NOMO-1 treated with DMSO at 0.1 percent for 48 hours (cell line): Measurements from ENCODE around the gene CD79B.
"Not testable (repeated sequence)": the region's sequence is repeated elsewhere in the genome, so short reads cannot be mapped to it uniquely, and the experiment has no call there.

ENCODE experiments used
- DNase-seq: peaks from one replicate; lab custom pipeline; 2025; ENCODE audit not compliant: unreplicated experiment; lab: John Stamatoyannopoulos, UW

The CD79B gene

DNA sequence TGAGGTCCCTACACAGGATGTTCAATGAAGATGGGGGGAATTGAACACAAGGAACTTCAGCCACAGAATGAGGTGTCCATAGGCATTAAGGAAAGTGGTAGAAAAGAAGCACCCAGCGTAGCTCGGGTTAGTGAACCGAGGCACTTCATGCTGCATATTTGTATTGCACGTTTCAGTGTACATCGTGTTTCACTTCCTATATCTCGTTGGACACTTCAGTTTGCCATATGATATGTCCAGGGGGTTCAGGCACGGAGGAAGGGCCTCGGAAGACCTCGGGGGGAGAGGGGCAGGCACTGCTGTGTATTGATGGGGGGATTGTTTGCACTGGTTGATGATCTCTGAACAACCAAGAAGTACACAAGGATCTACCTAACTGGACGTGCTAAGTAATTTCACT is 16.4 kb downstream of the CD79B start:
- DNase-seq = peak; percentile 43

DNA sequence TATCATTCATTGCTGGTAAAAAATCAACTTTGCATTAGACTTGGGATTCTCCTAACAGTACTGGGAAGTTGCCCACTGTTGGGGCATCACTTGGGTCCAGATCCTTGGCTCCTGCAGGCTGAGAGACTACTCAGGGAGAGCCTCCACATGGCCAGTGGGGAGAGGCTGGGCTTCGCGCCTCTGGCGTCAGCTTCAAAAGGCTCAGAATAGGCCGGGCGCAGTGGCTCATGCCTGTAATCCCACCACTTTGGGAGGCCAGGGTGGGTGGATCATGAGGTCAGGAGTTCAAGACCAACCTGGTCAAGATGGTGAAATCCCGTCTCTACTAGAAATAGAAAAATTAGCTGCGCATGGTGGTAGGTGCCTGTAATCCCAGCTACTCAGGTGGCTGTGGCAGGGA is 17.7 kb downstream of the CD79B start:
- DNase-seq = no peak

DNA sequence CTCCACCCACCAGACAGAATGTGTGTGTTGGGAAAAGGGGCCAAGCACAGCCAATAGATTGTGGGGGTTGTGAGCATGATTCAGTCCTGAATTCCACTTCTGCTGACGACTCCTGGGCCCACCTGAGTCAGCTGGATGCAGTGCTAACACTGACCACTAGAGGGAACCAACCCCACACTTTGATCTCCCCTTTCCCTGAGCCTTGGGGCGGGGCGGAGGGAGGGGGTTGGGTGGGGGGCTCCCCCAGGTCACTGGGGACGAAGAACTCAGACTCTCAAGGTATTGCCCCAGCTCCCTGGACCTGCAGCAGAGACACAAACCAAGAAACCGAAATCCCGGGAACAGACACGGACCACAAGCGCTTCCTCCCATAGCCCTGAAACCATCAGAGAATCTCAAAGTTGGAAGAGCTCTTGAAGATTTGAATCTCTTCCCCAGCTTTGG is 20.5 kb downstream of the CD79B start:
- peak; percentile 24 for DNase-seq

DNA sequence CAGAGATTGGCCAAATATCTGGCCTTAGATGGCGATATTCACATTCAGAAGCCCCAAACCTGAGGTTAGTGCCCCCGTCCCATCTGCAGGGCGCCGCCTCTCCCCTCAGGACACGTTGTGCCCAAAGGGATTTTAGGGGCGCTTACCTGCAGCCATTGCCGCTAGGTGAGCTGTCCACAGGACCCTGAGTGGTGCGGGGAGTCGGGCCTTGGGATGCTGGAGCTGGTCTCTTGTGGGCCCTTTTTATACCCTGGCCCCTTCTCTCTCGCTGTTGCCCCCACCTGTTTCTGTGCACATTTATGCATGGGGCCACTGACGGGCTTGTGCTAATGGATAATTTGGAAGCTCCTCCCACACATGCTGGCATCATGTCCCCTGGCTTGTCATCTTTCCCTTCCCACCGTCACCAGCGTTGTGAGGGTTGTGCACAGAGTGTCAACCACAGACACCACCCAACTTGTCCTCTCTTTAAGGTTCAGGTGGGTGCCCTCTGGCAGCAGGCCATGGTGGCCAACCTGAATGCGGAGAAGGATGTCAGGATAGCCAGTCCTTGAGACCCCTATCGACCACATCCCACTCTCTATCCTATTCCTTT is 21.0 kb downstream of the CD79B start, which contains the start of gene CSHL1:
CSHL1 (minus strand) TSS at position 218 of the 595 bp plus-strand sequence; CDS start at position 156, 62 bp downstream.
- no peak for DNase-seq

DNA sequence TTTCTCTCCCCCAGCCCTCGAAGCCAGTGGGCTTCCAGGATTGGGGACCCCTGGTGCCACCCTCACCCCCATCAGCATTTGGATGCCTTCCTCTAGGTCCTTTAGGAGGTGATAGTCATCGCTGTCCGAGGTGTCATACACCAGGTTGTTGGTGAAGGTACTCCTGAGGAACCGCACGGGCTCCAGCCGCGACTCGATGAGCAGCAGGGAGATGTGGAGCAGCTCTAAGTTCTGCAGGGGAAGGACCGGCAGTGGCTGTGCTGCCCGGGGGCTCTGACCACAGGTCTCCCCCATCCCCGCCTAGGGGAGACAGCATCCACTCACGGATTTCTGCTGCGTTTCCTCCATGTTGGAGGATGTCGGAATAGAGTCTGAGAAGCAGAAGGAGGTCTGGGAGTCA is 22.0 kb downstream of the CD79B start:
- DNase-seq = no peak

DNA sequence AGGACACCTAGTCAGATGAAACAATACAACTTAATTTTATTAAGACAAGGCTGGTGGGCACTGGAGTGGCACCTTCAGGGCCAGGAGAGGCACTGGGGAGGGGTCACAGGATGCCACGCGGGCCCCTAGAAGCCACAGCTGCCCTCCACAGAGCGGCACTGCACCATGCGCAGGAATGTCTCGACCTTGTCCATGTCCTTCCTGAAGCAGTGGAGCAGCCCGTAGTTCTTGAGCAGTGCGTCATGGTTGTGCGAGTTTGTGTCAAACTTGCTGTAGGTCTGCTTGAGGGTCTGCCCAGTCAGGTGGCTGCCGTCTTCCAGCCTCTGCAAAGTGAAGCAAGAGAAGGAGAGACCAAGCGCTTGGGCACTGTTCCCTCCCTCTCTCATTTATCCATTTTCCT is 22.5 kb downstream of the CD79B start:
- not testable (repeated sequence) for DNase-seq

DNA sequence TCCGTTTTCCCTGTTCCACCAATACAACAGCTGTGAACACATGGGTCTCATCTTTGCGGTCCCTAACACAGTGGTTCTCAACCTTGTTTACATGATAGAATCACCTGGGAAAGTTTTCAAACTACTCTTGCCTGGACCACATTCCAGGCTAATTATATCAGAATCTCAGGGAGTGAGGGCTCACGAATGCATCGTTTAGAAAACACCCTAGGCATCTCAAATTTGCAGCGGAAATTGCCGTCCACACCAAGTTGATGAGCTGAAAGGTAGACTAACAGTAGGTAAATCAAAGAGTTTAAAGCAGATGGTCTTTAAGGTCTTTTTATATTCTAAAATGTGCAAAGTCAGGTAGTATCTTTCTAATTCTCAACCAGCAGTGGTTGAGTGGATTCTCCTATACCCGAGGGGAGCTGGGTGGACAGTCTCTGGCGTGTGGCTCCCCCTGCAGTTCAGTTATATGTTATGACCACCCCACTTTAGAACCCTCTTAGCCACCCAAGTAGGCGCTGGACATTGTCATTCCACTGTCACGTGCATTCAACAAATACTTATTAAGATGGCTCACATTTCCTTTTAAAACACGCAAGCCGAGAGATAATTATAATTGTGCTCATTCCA is 24.9 kb downstream of the CD79B start:
- DNase-seq = not testable (repeated sequence)

DNA sequence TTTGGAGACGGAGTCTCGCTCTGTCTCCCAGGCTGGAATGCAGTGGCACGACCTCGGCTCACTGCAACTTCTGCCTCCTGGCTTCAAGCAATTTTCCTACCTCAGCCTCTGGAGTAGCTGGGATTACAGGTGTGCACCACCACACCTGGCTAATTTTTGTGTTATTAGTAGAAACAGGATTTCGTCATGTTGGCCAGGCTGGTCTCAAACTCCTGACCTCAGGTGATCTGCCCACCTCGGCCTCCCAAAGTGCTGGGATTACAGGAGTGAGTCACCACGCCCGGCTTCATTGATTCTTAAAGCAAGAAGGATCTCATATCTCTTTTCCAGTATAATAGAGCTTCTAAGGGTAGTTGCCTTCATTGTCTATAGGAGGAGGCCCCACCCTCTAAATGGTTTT is 27.3 kb downstream of the CD79B start:
- not testable (repeated sequence) for DNase-seq

DNA sequence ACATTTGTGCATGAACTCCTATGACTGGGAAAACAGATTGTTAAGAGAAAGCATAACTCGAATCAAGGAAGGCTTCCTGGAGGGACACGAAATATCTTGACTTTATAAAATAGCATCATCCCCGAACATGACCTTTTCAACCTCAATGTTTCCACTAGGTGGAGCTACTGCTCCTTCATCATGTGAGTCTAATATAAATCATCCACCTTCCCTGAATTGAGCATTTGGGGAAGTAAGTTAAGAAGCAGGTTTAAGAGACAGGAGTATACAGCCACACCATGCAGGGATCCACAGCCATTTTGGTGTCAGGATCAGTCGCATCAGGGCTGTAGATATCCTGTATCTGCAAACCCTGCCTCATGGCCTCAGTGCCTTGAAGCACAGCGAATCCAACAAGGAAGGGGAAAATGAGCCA is 28.3 kb downstream of the CD79B start:
- DNase-seq = not testable (repeated sequence)

DNA sequence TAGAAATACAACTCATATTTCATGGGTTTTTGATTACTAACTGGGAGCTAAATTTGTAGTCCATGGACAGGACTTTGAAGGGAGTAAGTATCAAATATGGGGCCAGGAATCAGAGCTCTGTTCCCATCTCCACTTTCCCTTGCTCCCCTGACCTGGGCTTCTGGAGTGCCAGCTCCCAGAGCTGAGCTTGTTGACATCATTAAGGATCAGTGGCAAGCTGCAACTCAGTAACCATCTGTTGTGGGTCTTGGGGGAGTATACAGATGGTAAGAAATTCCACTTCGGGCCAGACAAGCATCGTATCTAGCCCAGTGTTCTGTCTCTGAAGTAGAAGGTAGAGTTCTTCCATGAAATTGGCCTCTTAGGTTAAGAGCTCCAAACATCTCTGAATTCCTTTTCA is 30.2 kb downstream of the CD79B start:
- DNase-seq = not testable (repeated sequence)

DNA sequence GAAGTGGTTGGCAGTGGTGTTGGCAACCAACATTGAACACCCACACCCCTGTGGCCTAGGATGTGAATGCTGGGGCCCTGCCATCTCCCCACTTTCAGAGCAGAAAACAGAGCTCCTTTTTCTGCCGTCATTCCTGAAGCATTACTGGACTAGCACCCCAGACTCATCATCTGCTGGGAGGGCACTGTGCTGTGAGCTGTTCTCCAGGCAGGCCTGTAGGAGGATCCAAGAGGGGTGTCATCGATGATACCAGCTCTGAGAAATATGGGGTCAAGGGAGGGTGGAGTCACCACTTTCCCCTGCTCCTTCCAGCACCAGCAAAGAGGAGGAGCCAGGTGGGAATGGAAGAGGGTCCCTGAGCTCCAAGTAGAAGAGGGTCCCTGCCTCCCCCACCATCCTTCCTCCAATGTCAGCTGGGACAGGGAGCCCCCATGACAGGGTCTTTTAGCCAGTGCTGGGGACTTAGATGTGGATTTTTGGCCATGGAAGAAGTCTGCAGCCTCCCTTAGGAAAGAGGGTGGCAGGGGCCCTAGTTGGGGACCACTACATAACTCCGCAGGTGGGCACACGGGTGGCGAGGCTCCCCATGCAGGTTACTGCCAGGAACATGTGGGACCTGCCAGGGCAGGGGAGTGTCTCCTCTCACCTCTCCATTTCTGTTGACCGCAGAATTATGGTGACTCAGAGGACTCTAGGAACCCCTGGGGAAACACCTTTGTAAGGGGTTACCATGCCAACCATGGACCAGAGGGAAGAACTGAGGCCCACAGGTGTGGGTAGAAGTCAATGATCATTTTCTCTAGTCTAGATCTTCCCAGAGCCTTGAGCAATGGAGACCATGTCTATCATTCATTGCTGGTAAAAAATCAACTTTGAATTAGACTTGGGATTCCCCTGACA is 33.0 kb downstream of the CD79B start:
- DNase-seq = not testable (repeated sequence)

DNA sequence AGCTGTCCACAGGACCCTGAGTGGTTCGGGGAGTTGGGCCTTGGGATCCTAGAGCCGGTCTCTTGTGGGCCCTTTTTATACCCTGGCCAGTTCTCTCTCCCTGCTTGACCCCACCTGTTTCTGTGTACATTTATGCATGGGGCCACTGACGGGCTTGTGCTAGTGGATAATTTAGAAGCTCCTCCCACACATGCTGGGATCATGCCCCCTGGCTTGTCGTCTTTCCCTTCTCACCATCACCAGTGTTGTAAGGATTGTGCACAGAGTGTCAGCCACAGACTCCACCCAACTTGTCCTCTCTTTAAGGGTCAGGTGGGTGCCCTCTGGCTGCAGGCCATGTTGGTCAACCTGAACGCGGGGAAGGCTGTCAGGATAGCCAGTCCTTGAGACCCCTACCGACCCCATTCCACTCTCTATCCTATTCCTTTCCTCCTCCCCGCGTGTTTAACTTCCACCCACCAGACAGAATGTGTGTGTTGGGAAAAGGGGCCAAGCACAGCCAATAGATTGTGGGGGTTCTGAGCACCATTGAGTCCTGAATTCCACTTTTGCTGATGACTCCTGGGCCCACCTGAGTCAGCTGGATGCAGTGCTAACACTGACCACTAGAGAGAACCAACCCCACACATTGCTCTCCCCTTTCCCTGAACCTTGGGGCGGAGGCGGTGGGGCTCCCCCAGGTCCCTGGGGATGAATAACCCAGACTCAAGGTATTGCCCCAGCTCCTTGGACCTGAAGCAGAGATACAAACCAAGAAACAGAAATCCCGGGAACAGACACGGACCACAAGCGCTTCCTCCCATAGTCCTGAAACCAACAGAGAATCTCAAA is 35.4 kb downstream of the CD79B start, which contains the start of gene CSH1:
CSH1 (minus strand) TSS at position 51 of the 831 bp plus-strand sequence. CDS start 63 bp downstream, outside the sequence.
- DNase-seq = not testable (repeated sequence)

DNA sequence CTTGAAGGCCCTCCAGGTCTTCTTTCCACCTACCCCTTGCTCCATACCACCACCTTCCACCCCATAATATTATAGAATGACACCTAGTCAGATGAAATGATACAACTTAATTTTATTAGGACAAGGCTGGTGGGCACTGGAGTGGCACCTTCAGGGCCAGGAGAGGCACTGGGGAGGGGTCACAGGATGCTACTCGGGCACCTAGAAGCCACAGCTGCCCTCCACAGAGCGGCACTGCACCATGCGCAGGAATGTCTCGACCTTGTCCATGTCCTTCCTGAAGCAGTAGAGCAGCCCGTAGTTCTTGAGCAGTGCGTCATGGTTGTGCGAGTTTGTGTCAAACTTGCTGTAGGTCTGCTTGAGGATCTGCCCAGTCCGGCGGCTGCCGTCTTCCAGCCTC is 37.3 kb downstream of the CD79B start:
- DNase-seq = not testable (repeated sequence)

DNA sequence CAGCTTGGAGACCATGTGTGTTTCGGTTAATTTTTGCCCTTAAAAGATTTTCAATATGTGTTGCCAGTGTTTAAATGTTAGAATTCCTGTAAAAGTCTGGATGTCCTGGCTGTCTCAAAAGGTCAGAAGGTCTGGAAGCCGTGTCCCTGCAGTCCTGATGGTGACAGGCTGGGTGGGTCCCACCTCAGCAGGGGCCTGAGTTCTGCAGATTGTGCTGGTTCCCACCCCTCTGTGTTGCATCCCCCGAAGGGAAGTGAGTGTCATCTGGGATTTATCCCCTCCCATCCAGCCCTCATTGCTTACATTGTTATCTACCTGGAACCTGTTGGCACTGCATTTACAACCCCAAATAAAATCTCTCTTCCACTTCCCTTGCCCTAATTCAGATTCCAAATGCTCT is 38.1 kb downstream of the CD79B start:
- DNase-seq = not testable (repeated sequence)

DNA sequence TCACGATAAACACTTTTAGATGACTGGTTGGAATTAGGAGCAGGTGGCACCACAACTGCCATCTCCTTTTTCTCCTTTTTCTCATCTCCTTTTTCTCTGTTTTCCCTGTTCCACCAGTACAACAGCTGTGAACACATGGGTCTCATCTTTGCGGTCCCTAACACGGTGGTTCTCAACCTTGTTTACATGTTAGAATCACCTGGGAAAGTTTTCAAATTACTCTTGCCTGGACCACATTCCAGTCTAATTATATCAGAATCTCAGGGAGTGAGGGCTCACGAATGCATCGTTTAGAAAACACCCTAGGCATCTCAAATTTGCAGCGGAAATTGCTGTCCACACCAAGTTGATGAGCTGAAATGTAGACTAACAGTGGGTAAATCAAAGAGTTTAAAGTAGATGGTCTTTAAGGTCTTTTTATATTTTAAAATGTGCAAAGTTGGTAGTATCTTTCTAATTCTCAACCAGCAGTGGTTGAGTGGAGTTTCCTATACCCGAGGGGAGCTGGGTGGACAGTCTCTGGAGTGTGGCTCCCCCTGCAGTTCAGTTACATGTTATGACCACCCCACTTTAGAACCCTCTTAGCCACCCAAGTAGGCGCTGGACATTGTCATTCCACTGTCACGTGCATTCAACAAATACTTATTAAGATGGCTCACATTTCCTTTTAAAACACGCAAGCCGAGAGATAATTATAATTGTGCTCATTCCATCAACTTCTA is 39.7 kb downstream of the CD79B start:
- not testable (repeated sequence) for DNase-seq

DNA sequence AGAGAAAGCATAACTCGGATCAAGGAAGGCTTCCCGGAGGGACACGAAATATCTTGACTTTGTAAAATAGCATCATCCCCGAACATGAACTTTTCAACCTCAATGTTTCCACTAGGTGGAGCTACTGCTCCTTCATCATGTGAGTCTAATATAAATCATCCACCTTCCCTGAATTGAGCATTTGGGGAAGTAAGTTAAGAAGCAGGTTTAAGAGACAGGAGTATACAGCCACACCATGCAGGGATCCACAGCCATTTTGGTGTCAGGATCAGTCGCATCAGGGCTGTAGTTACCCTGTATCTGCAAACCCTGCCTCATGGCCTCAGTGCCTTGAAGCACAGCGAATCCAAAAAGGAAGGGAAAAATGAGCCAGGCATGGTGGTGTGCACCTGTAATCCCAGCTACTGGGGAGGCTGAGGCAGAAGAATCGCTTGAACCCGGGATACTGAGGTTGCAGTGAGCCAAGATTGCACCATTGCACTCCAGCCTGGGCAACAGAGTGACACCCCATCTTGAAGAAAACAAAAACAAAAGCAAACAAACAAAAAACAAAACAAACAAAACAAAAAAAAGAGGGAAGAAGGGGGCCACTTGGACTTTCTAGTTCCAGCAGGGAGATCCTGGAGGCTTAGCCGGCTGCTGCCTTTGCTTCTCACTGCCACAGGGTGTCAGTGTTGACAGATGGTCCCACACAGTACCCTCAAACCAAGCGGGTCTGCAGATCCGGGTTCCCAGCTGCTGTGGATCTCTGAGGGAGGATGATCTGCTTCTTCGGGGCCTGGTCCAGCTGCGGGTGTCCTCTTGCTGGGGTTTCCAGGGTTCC is 42.9 kb downstream of the CD79B start:
- peak; percentile 10 for DNase-seq

DNA sequence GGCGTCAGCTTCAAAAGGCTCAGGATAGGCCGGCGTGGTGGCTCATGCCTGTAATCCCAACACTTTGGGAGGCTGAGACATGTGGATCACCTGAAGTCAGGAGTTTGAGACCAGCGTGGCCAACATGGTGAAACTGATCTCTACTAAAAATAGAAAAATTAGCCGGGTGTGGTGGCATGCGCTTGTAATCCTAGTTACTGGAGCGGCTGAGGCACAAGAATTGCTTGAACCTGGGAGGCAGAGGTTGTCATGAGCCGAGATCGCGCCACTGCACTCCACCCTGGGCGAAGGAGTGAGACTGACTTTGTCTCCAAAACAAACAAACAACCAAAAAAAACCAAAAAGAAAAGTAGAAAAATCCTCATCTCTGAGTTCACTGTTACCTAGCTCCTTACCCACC is 47.0 kb downstream of the CD79B start:
- DNase-seq = not testable (repeated sequence)

DNA sequence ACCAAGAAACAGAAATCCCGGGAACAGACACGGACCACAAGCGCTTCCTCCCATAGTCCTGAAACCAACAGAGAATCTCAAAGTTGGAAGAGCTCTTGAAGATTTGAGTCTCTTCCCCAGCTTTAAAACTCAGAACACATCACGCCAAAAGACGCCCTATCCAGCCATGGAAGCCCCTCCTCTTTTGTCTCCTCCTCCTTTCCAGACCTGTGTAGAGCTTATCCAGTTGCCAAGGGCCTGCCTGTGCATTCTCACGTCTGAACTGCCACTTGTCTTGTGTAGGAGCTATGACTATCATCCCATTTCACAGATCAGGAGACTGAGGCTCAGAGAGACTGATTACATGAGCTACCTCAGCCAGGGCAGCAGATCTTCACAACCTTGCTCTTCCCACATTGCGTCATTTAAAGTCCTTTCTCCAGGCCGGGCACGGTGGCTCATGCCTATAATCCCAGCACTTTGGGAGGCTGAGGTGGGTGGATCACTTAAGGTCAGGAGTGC is 49.5 kb downstream of the CD79B start:
- not testable (repeated sequence) for DNase-seq
